C4-2B (cell line): ENCODE measurements around the gene FOXL1.
"Not testable (repeated sequence)": the region's sequence is repeated elsewhere in the genome, so short reads cannot be mapped to it uniquely, and the experiment has no call there.

Source experiments
- CTCF ChIP-seq: fragments of 450-650 bp; conservative IDR thresholded peaks from 2 replicates; pipeline ENCODE4 v1.5.1; 2017; ENCODE audit warnings: mild to moderate bottlenecking
- ZFX ChIP-seq: fragments of 450-650 bp; IDR thresholded peaks from 2 replicates; pipeline ENCODE4 v1.6.1; 2017

DNA sequence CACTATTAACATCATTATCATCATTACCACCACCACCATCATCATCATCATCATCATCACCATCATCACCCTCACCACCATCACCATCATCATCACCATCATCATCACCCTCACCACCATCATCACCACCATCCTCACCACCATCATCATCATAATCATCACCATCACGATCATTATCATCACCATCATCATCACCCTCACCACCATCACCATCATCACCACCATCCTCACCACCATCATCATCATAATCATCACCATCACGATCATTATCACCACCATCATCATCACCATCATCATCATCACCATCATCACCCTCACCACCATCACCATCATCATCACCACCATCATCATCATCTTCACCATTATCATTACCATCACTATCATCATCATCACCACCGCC is 9.6 kb downstream of the FOXL1 start:
- not testable (repeated sequence) for TF ChIP-seq CTCF, ZFX
